ENCODE results near the gene RNASEL.

RNASEL gene

GRCh38 chr1:182570611-182570970 lies 18.5 kb downstream of the RNASEL start (continued):
- TF ChIP-seq ZNF565 (CRISPR knock-in tag; conservative IDR thresholded peaks at IDR 0.05; ENCODE audit: low read depth) (no peak), ARNTL (CRISPR knock-in tag; IDR thresholded peaks at IDR 0.05; ENCODE audit: borderline replicate concordance, low read depth) (no peak), ZFP30 (CRISPR knock-in tag; IDR thresholded peaks at IDR 0.05) (no peak), ESRRG (CRISPR knock-in tag; IDR thresholded peaks at IDR 0.05) (no peak), PPARA (CRISPR knock-in tag; IDR thresholded peaks at IDR 0.05; ENCODE audit: borderline replicate concordance) (no peak), TOX (CRISPR knock-in tag; IDR thresholded peaks at IDR 0.05; ENCODE audit: borderline replicate concordance) (no peak), GLIS3 (CRISPR knock-in tag; IDR thresholded peaks at IDR 0.05) (no peak), BACH2 (CRISPR knock-in tag; IDR thresholded peaks at IDR 0.05; ENCODE audit: borderline replicate concordance) (no peak)

- ATAC-seq = no peak
- TF ChIP-seq SNAI2 (CRISPR knock-in tag; IDR thresholded peaks at IDR 0.05) (no peak), PATZ1 (CRISPR knock-in tag; IDR thresholded peaks at IDR 0.05; ENCODE audit: borderline replicate concordance) (no peak), ZFP30 (CRISPR knock-in tag; IDR thresholded peaks at IDR 0.05) (no peak), CREB5 (CRISPR knock-in tag; IDR thresholded peaks at IDR 0.05; ENCODE audit: low read depth) (no peak), CSDC2 (CRISPR knock-in tag; IDR thresholded peaks at IDR 0.05) (no peak)
Observed at GRCh38 chr1:182569939-182570610, 19.0 kb downstream of the RNASEL start.

- no peak for TF ChIP-seq TCF4 (CRISPR knock-in tag; IDR thresholded peaks at IDR 0.05; ENCODE audit: borderline replicate concordance)
- no peak for TF ChIP-seq ZNF70 (CRISPR knock-in tag; IDR thresholded peaks at IDR 0.05)
- TF ChIP-seq ARNTL (CRISPR knock-in tag; IDR thresholded peaks at IDR 0.05; ENCODE audit: borderline replicate concordance, low read depth) = no peak
- no peak for TF ChIP-seq TOX (CRISPR knock-in tag; IDR thresholded peaks at IDR 0.05; ENCODE audit: borderline replicate concordance)
- TF ChIP-seq PPARA (CRISPR knock-in tag; IDR thresholded peaks at IDR 0.05; ENCODE audit: borderline replicate concordance) = no peak
- no peak for TF ChIP-seq RARB (CRISPR knock-in tag; IDR thresholded peaks at IDR 0.05)
- no peak for TF ChIP-seq ZC3H10 (CRISPR knock-in tag; IDR thresholded peaks at IDR 0.05)
- no peak for TF ChIP-seq TSHZ2 (CRISPR knock-in tag; IDR thresholded peaks at IDR 0.05)
- TF ChIP-seq ZNF565 (CRISPR knock-in tag; conservative IDR thresholded peaks at IDR 0.05; ENCODE audit: low read depth) = no peak
- no peak for TF ChIP-seq ZFP3 (CRISPR knock-in tag; IDR thresholded peaks at IDR 0.05)
- TF ChIP-seq CSRNP3 (CRISPR knock-in tag; IDR thresholded peaks at IDR 0.05) = no peak
- no peak for TF ChIP-seq BACH2 (CRISPR knock-in tag; IDR thresholded peaks at IDR 0.05; ENCODE audit: borderline replicate concordance)
- no peak for TF ChIP-seq GLIS3 (CRISPR knock-in tag; IDR thresholded peaks at IDR 0.05)
- TF ChIP-seq ESRRG (CRISPR knock-in tag; IDR thresholded peaks at IDR 0.05) = no peak
- no peak for TF ChIP-seq ZNF8 (CRISPR knock-in tag; IDR thresholded peaks at IDR 0.05)
- TF ChIP-seq CREB5 (CRISPR knock-in tag; IDR thresholded peaks at IDR 0.05; ENCODE audit: low read depth) = no peak
- no peak for TF ChIP-seq ZFP30 (CRISPR knock-in tag; IDR thresholded peaks at IDR 0.05)
- no peak for TF ChIP-seq ISL1 (CRISPR knock-in tag; IDR thresholded peaks at IDR 0.05)
- ATAC-seq = no peak
Observed at GRCh38 chr1:182568647-182569284, 20.3 kb downstream of the RNASEL start.

All from SK-N-SH treated with all-trans-retinoic acid at 6 μM for 48 hours (cell line).